CD4-positive, alpha-beta T cell (primary cell): ENCODE data around the gene MAPK14. TPM values are rescaled to one million over a fixed set of nuclear protein-coding genes. Genes with fewer than 3 reads are reported as not detected.
A peak's percentile ranks its signal among the peaks of the same experiment; 100 is the strongest.

ENCODE experiments used
- ATAC-seq: fragments of 200-7000 bp; cut with Tn5 transposase; one replicate; pipeline ENCODE4 v1.10.0; 2022; ENCODE audit warnings: mild to moderate bottlenecking; ENCODE audit not compliant: poor library complexity
- CTCF ChIA-PET: fragments of 350-600 bp; sonication (Branson Sonifier 250); formaldehyde crosslinking; loops from one replicate; lab custom pipeline; 2021; ENCODE audit warnings: antibody characterized with exemption, inconsistent platforms; lab: Charles Lee
- POLR2A ChIA-PET: fragments of 350-600 bp; sonication (Branson Sonifier 250); formaldehyde crosslinking; loops from one replicate; lab custom pipeline; 2021; ENCODE audit warnings: antibody characterized with exemption, inconsistent platforms; lab: Charles Lee
- DNase-seq, 14 experiments: peaks; one replicate each; pipeline ENCODE4 v3.0.0-alpha.2; 2013 to 2020; ENCODE audit warnings: mixed read lengths in 2 of 14
- H3K27ac ChIP-seq, 2 donors: one replicate each; pipeline versions ENCODE4 v1.5.1 to v1.7.0; 2013; ENCODE audit warnings: low read length in 2 of 2, low read depth in 1 of 2, mild to moderate bottlenecking in 1 of 2
- H3K27me3 ChIP-seq, 2 experiments: 1 replicate in 1 of 2; 2 replicates in 1 of 2; pipeline versions ENCODE4 v1.6.1 to v1.7.0; 2013; ENCODE audit warnings: low read length in 2 of 2, control low read depth in 1 of 2, mild to moderate bottlenecking in 1 of 2, moderate library complexity in 1 of 2; ENCODE audit not compliant: insufficient read depth in 2 of 2, control insufficient read depth in 1 of 2
- H3K36me3 ChIP-seq: one replicate; pipeline ENCODE4 v1.6.1; 2013; ENCODE audit warnings: low read length, control low read depth; ENCODE audit not compliant: insufficient read depth
- H3K4me1 ChIP-seq: one replicate; pipeline ENCODE4 v1.6.1; 2013; ENCODE audit warnings: low read length, control low read depth; ENCODE audit not compliant: insufficient read depth
- H3K4me3 ChIP-seq: one replicate; pipeline ENCODE4 v1.5.1; 2013; ENCODE audit warnings: mild to moderate bottlenecking, low read length, moderate library complexity
- H3K9me3 ChIP-seq, 2 experiments: 1 replicate in 1 of 2; 2 replicates in 1 of 2; pipeline versions ENCODE4 v1.6.1 to v1.7.0; 2013; ENCODE audit warnings: low read length in 2 of 2, mild to moderate bottlenecking in 2 of 2, control low read depth in 1 of 2, moderate library complexity in 1 of 2; ENCODE audit not compliant: control insufficient read depth in 1 of 2, insufficient read depth in 1 of 2
- H3K27ac Mint-ChIP-seq: one replicate; pipeline ENCODE4 v1.8.0; 2020; ENCODE audit warnings: mixed read lengths
- H3K27me3 Mint-ChIP-seq: one replicate; pipeline ENCODE4 v1.8.0; 2021; ENCODE audit warnings: mixed read lengths
- H3K36me3 Mint-ChIP-seq: one replicate; pipeline ENCODE4 v1.8.0; 2021; ENCODE audit warnings: low read depth, mixed read lengths
- H3K4me1 Mint-ChIP-seq: one replicate; pipeline ENCODE4 v1.8.0; 2021; ENCODE audit warnings: low read depth, mixed read lengths
- H3K4me3 Mint-ChIP-seq: one replicate; pipeline ENCODE4 v1.8.0; 2020; ENCODE audit warnings: mild to moderate bottlenecking, mixed read lengths
- H3K9me3 Mint-ChIP-seq: one replicate; pipeline ENCODE4 v1.8.0; 2020; ENCODE audit warnings: mixed read lengths
- intact Hi-C, 2 experiments: fragments of 100-400 bp; cut with DNase I in 1 of 2; cut with micrococcal nuclease in 1 of 2; formaldehyde crosslinking; loops; one replicate each; pipeline versions ENCODE4 v1.15.1 to v1.9.0; 2023 to 2025; cut with DNase I, micrococcal nuclease
- total RNA-seq, 174 experiments: library from RNA in 2 of 174; stranded (reverse) in 2 of 174; gene quantifications; one replicate each; pipeline ENCODE4 v1.2.3 and lab custom pipeline; 2021 to 2026
- TF ChIP-seq, protein P1 (sequence below): fragments of 200-600 bp; IDR thresholded peaks from one replicate; pipeline ENCODE4 v1.8.0; 2022; ENCODE audit warnings: antibody characterized with exemption, mild to moderate bottlenecking

Gene MAPK14
- total RNA-seq, 2 experiments from 2014 or later = 42.6 to 42.8 TPM

DNA sequence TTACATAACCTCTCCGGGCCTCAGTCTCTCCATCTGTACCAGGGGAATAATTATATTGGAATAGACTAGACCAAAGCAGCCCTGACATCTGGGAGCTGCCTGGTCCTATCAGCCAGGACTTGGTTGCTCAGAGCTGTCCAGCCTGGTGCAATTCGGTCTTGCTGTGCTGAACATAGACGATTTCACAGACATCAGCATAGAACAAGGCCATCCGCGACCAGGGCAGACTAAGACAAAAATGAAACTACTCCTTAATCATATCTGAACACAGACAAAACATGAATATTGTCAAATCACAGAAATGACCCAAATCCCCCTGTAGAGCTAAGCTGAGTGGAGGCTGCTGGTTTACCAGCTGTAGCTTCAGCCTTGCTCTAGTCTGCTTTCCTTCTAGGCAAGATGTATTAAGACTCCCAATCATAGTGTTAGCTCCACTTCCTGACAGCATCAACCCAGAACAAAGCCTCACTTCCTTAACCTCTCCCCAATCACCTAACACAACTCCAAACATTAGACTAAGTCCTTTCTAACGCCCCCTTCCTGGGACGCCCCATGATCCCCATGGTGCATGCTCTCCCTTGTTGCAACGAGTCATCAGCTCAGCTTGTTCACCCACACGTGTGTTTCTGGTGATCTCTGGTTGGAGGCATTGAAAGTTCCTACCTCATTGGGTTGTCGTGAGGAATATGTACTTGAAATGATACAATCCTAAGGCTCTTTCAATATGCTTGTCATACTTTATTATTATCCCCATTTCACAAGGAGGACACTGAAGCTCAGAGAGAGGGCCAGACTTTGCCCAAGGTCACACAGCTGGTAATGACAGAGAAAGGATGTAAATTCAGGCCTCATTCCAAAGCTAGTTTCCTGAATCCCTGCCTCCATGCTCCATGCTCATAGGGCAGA is 99.2 kb downstream of the MAPK14 start:
- H3K36me3 ChIP-seq = no peaks in the 10 kb centered on the region
- no peaks in the 10 kb centered on the region for H3K9me3 Mint-ChIP-seq
- peak overlapping the region; percentile 52 for H3K27ac Mint-ChIP-seq
- no peak overlapping the region for H3K4me3 ChIP-seq
- ChIA-PET POLR2A (interaction anchor here (0.6 to 1.2 kb wide), 6 partner anchors 27 to 1903 kb away, joined by 3 to 4 read pairs (median 3); no protein-coding TSS in a partner anchor), CTCF (interaction anchor here (1.2 kb wide), 1 partner anchor 175 kb away, joined by 3 read pairs; no protein-coding TSS in a partner anchor)
- ATAC-seq (no peak), DNase-seq (peak in 3 of 14 experiments; percentile 34 to 52 (median 38))
- TF ChIP-seq, protein P1, sequence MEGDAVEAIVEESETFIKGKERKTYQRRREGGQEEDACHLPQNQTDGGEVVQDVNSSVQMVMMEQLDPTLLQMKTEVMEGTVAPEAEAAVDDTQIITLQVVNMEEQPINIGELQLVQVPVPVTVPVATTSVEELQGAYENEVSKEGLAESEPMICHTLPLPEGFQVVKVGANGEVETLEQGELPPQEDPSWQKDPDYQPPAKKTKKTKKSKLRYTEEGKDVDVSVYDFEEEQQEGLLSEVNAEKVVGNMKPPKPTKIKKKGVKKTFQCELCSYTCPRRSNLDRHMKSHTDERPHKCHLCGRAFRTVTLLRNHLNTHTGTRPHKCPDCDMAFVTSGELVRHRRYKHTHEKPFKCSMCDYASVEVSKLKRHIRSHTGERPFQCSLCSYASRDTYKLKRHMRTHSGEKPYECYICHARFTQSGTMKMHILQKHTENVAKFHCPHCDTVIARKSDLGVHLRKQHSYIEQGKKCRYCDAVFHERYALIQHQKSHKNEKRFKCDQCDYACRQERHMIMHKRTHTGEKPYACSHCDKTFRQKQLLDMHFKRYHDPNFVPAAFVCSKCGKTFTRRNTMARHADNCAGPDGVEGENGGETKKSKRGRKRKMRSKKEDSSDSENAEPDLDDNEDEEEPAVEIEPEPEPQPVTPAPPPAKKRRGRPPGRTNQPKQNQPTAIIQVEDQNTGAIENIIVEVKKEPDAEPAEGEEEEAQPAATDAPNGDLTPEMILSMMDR = no peak
- no peaks in the 10 kb centered on the region for H3K27me3 ChIP-seq
- H3K36me3 Mint-ChIP-seq = peaks cover 5% of the 10 kb centered on the region
- H3K27me3 Mint-ChIP-seq = no peaks in the 10 kb centered on the region
- H3K4me1 ChIP-seq = peaks cover 81% of the 10 kb centered on the region
- H3K27ac ChIP-seq = no peak overlapping the region
- H3K4me3 Mint-ChIP-seq = peak overlapping the region; percentile 18
- intact Hi-C loops = loop anchor here in 1 of 2 experiments (10.0 kb wide), 1 partner anchor 158 kb away; no protein-coding TSS in a partner anchor
- H3K9me3 ChIP-seq = no peaks in the 10 kb centered on the region
- H3K4me1 Mint-ChIP-seq = peaks cover 65% of the 10 kb centered on the region

DNA sequence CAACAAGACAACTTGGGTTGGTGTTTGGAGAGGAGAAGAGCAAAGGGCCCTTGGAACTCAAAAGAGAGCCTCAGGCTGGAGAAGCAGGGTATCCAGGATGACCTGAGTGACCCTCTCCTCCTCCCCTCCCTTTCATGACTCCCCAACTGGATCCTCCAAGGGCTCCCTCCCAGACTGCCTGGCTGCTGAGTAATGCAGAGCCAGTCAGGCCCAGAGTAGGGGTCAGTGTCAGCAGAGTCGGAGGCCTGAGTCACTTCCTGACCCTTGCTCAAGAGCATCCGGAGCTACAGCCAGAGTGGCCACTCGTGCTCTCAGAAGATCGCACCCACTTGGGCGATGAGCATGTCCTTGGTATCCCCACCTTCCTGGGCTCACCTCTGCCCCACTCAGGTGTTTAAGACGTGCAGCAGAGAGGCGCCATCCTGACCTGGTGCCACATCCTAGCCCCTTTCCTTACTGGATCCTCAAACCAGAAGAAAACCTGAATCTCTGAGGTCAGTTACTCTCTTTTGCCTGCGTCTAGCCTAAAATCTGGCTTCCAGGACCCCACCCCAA is 99.9 kb downstream of the MAPK14 start:
- H3K27ac ChIP-seq = no peak overlapping the region
- no peak overlapping the region for H3K4me3 ChIP-seq
- peaks cover 65% of the 10 kb centered on the region for H3K4me1 Mint-ChIP-seq

DNA sequence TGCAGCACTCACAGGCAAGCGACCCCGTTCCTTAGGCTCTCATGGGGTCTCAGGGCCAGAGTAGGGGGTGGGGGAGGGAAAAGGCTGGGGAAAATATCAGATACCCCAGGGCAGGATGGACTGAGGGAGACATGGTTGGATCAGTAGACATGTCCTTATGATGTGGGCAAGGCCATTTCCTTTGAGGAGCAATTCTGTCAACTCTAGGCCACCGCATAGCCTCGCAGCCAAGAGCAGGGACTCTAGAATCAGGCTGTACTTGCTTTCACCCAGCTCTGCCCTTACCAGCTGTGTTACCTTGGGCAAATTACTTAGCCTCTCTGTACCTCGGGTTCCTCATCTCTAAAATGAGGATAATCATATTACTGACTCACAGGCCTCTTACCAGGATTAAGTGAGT is 100.5 kb downstream of the MAPK14 start:
- Mint-ChIP-seq H3K27ac (peak overlapping the region; percentile 88), H3K36me3 (peaks cover 18% of the 10 kb centered on the region), H3K4me1 (peaks cover 65% of the 10 kb centered on the region), H3K9me3 (no peaks in the 10 kb centered on the region), H3K27me3 (no peaks in the 10 kb centered on the region), H3K4me3 (peak overlapping the region; percentile 20)
- Histone ChIP-seq H3K4me3 (no peak overlapping the region), H3K27me3 (no peaks in the 10 kb centered on the region), H3K27ac (no peak overlapping the region), H3K9me3 (no peaks in the 10 kb centered on the region), H3K36me3 (peaks cover 6% of the 10 kb centered on the region), H3K4me1 (peaks cover 81% of the 10 kb centered on the region)
- POLR2A ChIA-PET = no interaction called here
- TF ChIP-seq, protein P1 = no peak
- intact Hi-C loops = loop anchor here in 1 of 2 experiments (10.0 kb wide), 1 partner anchor 157 kb away; no protein-coding TSS in a partner anchor
- CTCF ChIA-PET = no interaction called here
- ATAC-seq = no peak
- DNase-seq = no peak

More for the DNA sequence above, 99.9 kb downstream of the MAPK14 start:
- Histone ChIP-seq H3K27me3 (no peaks in the 10 kb centered on the region), H3K9me3 (no peaks in the 10 kb centered on the region), H3K4me1 (peaks cover 81% of the 10 kb centered on the region), H3K36me3 (peaks cover under 1% of the 10 kb centered on the region)
- TF ChIP-seq, protein P1 = no peak
- Mint-ChIP-seq H3K27ac (peak overlapping the region; percentile 52), H3K4me3 (no peak overlapping the region), H3K36me3 (peaks cover 12% of the 10 kb centered on the region), H3K9me3 (no peaks in the 10 kb centered on the region), H3K27me3 (no peaks in the 10 kb centered on the region)
- ChIA-PET POLR2A (interaction anchor here (1.0 to 1.2 kb wide), 4 partner anchors 28 to 525 kb away, joined by 3 to 4 read pairs (median 4); no protein-coding TSS in a partner anchor), CTCF (interaction anchor here (1.2 kb wide), 1 partner anchor 175 kb away, joined by 3 read pairs; no protein-coding TSS in a partner anchor)
- intact Hi-C loops = loop anchor here in 1 of 2 experiments (10.0 kb wide), 1 partner anchor 157 kb away; no protein-coding TSS in a partner anchor
- peak in 2 of 14 experiments; percentile 61 to 75 for DNase-seq
- ATAC-seq = no peak
